NCI-H146 treated with DMSO at 0.1 percent for 48 hours (cell line): ENCODE results near the gene MAPK12.
A peak's percentile ranks its signal among the peaks of the same experiment; 100 is the strongest.

Source experiments
- DNase-seq: peaks from one replicate; lab custom pipeline; 2025; ENCODE audit not compliant: unreplicated experiment; lab: John Stamatoyannopoulos, UW

MAPK12 gene

GRCh38 chr22:50253046-50253915 is 8.2 kb downstream of the MAPK12 start:
- no peak for DNase-seq

DNA sequence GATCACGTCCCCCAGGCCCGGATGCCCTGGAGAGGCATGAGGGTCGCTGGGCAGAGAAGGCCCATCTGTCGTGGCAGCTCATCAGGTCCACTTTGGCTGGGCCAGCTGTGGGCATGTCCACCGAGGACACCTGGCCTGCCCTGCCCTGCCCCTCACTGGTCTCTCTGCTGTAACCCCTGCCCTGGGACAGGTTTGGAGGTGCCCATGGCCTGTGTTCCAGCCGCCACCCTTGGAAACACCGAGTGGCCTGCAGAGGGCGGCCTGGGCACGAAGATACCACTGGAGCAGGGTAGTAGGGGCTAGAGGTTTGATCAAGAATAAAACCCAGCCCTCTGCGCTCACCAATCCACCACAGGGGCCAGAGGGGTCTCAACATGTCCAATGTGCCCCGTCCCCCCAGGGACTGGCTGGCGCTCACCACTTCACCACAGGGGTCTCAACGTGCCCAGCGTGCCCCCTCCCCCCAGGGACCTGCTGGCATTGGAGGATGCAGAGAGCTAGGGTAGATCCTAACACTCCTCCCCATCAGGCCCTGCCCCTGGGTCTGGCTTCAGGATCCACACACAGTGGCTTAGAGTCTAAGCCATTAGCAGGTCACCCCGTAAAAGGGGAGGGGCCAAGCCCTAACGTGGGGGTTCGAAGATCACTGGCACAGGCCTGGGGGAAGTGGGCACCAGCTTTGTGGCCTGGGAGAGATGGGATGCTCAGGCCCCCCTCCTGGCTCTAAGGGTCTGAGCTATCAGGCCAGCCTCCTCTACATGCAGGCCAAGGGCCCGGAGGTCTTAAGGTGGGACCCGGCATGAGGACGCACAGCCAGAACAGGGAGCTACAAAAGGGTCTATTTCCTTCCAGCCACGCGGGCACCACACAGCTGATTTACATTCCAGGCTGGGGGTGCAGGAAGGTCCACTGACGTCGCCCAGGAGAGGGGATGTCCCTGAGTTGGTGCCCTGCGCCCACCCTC is 9.1 kb downstream of the MAPK12 start:
- DNase-seq = no peak

- no peak for DNase-seq
These were observed 9.9 kb downstream of the MAPK12 start for GRCh38 chr22:50251477-50252081.

DNA sequence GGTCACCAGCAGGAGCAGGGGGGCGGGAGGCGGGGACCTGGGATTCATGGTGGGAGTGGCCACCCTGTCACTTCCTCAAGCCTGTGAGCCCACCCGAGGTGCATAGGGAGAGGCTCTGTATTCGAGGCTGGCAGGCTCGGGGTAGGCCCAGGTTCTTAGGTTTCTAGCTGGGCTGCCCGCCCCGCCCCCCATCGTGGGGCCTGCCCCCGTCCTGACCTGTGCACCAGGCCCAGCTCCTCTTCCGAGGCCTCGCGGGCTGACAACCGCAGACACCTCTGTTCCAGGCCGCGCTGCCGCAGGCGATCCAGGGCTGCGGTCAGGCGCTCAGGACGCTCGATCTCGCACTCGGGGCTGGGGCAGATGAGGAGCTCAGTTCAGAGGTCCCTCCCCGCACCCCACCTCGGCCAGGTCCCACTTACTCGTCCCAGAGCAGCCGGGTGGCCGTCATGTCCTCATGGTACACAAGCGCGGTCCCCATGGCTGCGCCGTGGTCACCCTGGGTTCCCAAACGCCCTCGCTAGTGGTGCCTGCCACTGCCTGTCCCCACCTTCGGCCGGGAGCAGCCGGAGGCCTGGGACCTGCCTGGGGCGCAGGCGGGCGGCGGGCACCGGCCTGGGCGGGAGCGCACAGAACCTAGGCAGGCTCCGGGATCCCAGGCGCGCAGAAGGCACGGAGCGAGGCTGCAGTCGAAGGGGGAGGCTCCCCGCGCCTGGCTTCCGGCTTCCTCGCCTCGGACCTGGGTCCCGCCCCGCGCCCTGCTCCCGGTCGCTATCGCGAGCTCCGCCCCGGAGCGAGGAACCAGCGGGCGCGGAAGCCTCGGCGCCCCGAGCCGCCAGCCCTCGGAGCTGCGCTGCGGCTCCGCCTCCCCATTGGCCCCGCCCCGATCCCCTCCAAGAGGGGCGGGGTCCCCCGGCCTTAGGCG is 10.7 kb downstream of the MAPK12 start, which contains the start of gene HDAC10:
Gene HDAC10, minus strand, starts transcription at position 711 of the 922 bp plus-strand sequence. Its CDS starts 233 bp downstream, at position 478.
- peak; percentile 33 for DNase-seq

- DNase-seq = no peak
These were observed 11.3 kb downstream of the MAPK12 start for GRCh38 chr22:50250249-50250554.

DNA sequence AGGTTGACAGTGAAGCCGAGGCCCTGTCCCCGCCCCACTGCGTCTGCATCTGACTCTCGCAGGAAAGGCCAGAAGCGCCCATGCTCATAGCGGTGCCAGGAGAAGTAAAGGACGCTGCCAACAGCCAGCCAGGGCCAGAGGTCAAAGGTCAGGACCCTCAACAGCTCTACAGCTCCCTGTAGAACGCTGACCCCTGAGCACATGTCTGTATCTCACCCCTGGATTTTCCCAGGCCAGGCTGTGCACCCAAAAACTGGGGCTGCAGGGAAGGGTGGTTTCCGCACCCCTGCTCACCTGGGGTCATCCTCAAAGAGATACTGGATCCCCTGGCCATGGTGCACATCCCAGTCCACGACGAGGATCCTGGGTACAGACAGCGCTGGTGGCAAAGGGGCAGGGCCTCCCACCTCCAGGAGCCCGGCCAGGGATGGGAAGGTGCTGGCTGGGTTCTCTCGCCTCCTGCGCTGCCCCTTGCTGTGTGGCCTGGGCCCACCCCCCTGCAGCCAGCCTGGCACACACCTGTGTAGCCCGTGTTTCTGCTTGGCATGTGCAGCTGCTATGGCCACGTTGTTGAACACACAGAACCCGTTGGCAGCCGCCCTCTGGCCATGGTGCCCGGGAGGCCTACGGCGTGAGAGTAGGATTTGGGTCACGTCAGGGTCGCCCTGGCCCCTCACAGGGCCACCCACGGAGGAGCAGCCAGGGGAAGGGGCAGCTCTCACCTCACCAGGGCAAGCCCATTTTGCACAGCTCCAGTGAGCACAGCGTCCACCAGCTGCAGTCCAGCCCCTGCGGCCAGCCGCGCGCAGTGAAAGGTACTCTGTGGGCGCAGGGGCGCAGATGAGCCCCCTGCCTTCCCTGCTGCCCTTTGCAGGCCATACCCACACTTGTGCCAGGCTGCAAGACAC is 11.9 kb downstream of the MAPK12 start:
- DNase-seq = no peak

DNA sequence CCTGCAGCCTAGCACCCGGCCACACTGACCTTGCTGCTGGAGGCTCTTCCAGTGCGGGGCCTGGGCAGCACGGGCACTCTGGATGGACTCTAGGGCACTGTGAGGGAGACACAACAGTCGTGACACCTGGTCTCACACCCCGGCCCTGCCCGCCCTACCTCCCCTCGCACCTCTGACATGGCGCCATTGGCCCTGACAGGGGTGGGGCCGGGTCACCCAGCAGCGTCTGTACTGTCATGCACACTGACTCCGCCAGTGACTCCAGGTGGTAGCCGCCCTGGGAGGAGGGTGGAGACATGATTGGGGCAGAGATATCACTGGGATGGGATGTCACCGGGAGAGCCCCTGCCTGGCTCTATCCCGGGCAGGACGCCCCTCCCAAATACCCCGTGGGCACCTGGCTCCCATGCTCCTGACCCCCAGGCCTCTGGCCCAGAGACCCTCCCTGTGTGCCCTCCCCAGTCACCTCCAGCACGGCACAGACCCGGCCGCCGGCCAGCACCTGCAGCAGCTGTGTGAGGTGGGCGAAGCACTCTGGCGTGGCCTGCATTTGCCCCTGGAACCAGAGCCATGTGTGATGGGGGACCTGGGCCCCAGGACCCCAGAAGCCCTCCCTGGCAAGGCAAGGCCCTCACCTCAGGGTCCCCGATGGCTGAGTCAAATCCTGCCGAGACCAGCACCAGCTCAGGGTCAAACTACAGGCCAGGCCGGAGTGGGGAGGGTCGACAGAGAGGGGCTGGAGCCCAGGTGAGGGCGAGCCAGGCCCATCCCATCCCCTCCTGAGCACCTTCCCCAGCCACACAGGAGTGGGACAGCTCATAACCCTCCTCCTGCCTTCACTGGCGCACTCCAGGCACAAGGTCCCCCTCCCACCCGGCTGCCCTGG is 13.0 kb downstream of the MAPK12 start:
- no peak for DNase-seq

DNA sequence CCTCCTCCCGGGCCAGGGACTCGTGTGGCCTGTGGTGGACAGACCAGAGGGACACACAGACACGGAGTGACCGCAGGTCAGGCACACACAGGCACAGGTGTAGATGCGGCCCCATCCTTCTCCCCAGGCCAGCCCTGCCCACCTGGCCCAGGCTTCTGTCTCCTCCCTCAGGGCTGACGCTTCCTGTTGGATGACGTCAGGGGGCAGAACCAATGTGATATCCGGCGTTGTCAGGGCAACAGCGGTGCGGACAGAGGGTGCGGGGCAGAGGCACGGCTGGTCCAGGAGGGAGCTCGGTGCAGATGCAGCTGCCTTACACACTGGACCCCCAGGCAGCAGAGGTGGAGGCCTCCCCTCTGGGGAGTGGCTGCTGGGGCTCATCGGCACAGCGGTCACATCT is 13.7 kb downstream of the MAPK12 start:
- DNase-seq = peak; percentile 6

DNA sequence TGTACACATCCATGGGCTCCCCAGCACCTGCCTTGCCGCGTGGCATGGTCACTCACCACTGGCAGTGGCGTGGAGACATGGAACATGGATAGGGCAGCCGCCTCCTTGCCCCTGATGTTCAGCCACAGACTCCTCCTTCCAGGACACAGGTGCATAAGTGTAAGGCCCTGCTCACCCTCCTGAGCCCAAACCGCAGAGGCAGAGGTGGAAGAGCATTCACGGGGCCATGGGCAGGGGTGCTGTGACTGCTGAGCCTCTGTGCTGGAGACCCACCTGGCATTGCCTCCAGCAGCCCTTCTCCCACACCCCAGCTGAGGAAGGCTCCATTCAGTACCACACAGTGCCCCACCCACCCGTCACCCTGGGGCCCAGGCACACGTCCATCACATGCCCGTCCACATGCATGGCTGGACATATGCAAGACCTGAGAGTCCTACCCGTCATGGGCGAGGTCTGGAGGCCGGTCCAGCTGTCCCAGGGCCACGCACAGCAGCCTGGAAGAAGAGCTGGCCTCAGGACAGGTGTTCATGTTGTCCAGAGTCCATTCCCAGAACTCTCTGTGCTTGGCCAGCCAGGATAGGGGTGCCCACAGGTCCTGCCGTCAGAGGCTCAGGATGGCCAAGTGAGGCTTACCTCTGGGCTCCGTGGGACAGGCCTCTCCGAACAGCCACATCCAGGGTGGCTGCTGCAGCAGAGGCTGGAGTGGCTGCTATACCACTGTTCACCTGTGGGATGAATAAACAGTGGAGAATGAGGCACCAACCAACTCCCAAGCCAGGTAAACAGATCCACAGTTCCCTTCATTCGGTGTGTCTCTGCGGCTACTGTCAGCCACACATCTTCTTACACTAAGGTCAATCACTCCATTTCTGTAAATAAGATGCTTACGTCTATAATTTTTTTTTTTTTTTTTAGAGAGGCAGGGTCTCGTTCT is 15.0 kb downstream of the MAPK12 start:
- no peak for DNase-seq

GRCh38 chr22:50245214-50246072 is 16.0 kb downstream of the MAPK12 start:
- DNase-seq = no peak

GRCh38 chr22:50244420-50245213 is 16.9 kb downstream of the MAPK12 start, which contains the start of gene TUBGCP6:
TUBGCP6 (minus strand) TSS chr22:50245023; CDS start chr22:50244459, 564 bp downstream.
- peak; percentile 50 for DNase-seq

- no peak for DNase-seq
These were observed 17.6 kb downstream of the MAPK12 start for GRCh38 chr22:50243685-50244419.

GRCh38 chr22:50242406-50242949 is 19.0 kb downstream of the MAPK12 start:
- no peak for DNase-seq

GRCh38 chr22:50238755-50239154 is 22.7 kb downstream of the MAPK12 start:
- DNase-seq = no peak
